ENCODE results near the gene GSTM5. TPM values are rescaled to one million over a fixed set of nuclear protein-coding genes. Genes with fewer than 3 reads are reported as not detected.

GSTM5 gene
- total RNA-seq, 2 experiments from 2014 or later: not detected

GRCh38 chr1:109719337-109719837, 7.3 kb downstream of the GSTM5 start:
- no TSS peak for BruUV-seq (replicated peaks)
- Histone ChIP-seq H3K27ac (ENCODE audit: low read depth, low read length, poor library complexity, severe bottlenecking) (no peak overlapping the region), H3K4me3 (ENCODE audit: low read depth, low read length, poor library complexity, severe bottlenecking) (no peak overlapping the region), H3K9me2 (ENCODE audit: insufficient read depth, low read length) (no peaks in the 10 kb centered on the region), H4K20me1 (ENCODE audit: insufficient read depth, low read length) (no peaks in the 10 kb centered on the region), H3K36me3 (ENCODE audit: insufficient read depth, low read length) (no peaks in the 10 kb centered on the region), H2AFZ (ENCODE audit: low read length) (no peak overlapping the region), H3K79me2 (ENCODE audit: insufficient read depth, low read depth, low read length) (no peaks in the 10 kb centered on the region), H3K4me2 (ENCODE audit: low read length) (no peak overlapping the region), H3K4me1 (ENCODE audit: insufficient read depth, low read length, poor library complexity, severe bottlenecking) (no peaks in the 10 kb centered on the region), H3K9me3 (ENCODE audit: low read length) (no peaks in the 10 kb centered on the region)
- intact Hi-C loops (cut with micrococcal nuclease; ENCODE audit: unreplicated experiment): no loop called here
- no peak for TF ChIP-seq EZH2phosphoT487 (IDR thresholded peaks at IDR 0.05; ENCODE audit: borderline replicate concordance, low read depth, low read length)
- TF ChIP-seq, protein P1, sequence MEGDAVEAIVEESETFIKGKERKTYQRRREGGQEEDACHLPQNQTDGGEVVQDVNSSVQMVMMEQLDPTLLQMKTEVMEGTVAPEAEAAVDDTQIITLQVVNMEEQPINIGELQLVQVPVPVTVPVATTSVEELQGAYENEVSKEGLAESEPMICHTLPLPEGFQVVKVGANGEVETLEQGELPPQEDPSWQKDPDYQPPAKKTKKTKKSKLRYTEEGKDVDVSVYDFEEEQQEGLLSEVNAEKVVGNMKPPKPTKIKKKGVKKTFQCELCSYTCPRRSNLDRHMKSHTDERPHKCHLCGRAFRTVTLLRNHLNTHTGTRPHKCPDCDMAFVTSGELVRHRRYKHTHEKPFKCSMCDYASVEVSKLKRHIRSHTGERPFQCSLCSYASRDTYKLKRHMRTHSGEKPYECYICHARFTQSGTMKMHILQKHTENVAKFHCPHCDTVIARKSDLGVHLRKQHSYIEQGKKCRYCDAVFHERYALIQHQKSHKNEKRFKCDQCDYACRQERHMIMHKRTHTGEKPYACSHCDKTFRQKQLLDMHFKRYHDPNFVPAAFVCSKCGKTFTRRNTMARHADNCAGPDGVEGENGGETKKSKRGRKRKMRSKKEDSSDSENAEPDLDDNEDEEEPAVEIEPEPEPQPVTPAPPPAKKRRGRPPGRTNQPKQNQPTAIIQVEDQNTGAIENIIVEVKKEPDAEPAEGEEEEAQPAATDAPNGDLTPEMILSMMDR (conservative IDR thresholded peaks at IDR 0.05; ENCODE audit: low read length): no peak
- DNase-seq (ENCODE audit: low spot score): no peak
- CTCF ChIA-PET (ENCODE audit: unreplicated experiment): no interaction called here
- POLR2A ChIA-PET: no interaction called here

DNA sequence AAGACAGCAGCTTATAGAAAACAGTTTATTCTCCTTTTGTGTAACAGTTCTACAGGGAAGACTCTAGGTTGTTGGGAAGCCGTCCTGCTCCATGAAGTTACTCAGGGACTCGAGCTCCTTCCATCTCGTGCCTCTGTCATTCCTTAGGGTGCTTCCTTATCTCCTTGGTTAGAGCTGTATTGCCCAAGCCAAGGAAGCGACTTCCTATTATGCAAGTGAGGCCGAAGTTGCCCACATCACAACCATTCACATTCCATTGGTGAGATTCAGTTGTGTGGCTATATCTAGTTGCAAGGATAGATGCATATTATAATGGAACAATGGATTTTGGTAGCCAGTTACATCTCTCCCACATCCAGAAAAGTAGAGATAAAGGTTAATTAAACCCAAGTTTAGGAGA, 9.0 kb downstream of the GSTM5 start:
- H3K79me2 ChIP-seq (ENCODE audit: insufficient read depth, low read depth, low read length): no peaks in the 10 kb centered on the region
- POLR2A ChIA-PET: no interaction called here
- no peak overlapping the region for H2AFZ ChIP-seq (ENCODE audit: low read length)
- no peaks in the 10 kb centered on the region for H3K36me3 ChIP-seq (ENCODE audit: insufficient read depth, low read length)
- H3K9me2 ChIP-seq (ENCODE audit: insufficient read depth, low read length): no peaks in the 10 kb centered on the region
- H3K4me2 ChIP-seq (ENCODE audit: low read length): no peak overlapping the region
- no peak for DNase-seq (ENCODE audit: low spot score)
- no peaks in the 10 kb centered on the region for H4K20me1 ChIP-seq (ENCODE audit: insufficient read depth, low read length)
- intact Hi-C loops (cut with micrococcal nuclease; ENCODE audit: unreplicated experiment): no loop called here
- H3K27ac ChIP-seq (ENCODE audit: low read depth, low read length, poor library complexity, severe bottlenecking): no peak overlapping the region
- no TSS peak for BruUV-seq (replicated peaks)
- H3K4me3 ChIP-seq (ENCODE audit: low read depth, low read length, poor library complexity, severe bottlenecking): no peak overlapping the region
- CTCF ChIA-PET (ENCODE audit: unreplicated experiment): no interaction called here
- TF ChIP-seq, protein P1 (conservative IDR thresholded peaks at IDR 0.05; ENCODE audit: low read length): no peak
- TF ChIP-seq EZH2phosphoT487 (IDR thresholded peaks at IDR 0.05; ENCODE audit: borderline replicate concordance, low read depth, low read length): no peak
- H3K4me1 ChIP-seq (ENCODE audit: insufficient read depth, low read length, poor library complexity, severe bottlenecking): no peaks in the 10 kb centered on the region
- no peaks in the 10 kb centered on the region for H3K9me3 ChIP-seq (ENCODE audit: low read length)

DNA sequence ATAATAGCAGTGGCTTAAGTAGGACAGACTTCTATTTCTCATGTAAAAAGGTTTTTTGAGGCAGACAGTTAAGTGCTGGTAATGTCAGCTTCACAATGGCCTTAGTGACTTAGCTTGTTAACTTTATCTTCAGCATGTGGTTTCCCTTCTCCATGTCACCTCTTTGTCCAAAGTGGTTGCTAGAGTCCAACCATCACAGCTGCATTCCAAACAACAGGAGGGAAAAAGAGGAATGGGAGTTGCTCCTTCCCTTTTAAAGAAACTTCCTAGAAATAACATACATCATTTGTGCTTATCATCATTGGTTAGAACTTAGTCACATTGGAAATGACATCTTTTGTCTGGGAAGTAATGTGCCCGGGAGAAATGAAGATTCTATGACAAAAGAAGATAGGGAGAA, 9.9 kb downstream of the GSTM5 start:
- intact Hi-C loops (cut with micrococcal nuclease; ENCODE audit: unreplicated experiment): no loop called here
- no peaks in the 10 kb centered on the region for H3K4me1 ChIP-seq (ENCODE audit: insufficient read depth, low read length, poor library complexity, severe bottlenecking)
- POLR2A ChIA-PET: no interaction called here
- BruUV-seq (replicated peaks): no TSS peak
- DNase-seq (ENCODE audit: low spot score): no peak
- no peaks in the 10 kb centered on the region for H3K9me3 ChIP-seq (ENCODE audit: low read length)
- H3K79me2 ChIP-seq (ENCODE audit: insufficient read depth, low read depth, low read length): no peaks in the 10 kb centered on the region
- no peak overlapping the region for H3K27ac ChIP-seq (ENCODE audit: low read depth, low read length, poor library complexity, severe bottlenecking)
- no peak overlapping the region for H2AFZ ChIP-seq (ENCODE audit: low read length)
- H3K4me3 ChIP-seq (ENCODE audit: low read depth, low read length, poor library complexity, severe bottlenecking): no peak overlapping the region
- H3K36me3 ChIP-seq (ENCODE audit: insufficient read depth, low read length): no peaks in the 10 kb centered on the region
- H3K4me2 ChIP-seq (ENCODE audit: low read length): no peak overlapping the region
- H3K9me2 ChIP-seq (ENCODE audit: insufficient read depth, low read length): no peaks in the 10 kb centered on the region
- CTCF ChIA-PET (ENCODE audit: unreplicated experiment): no interaction called here
- no peaks in the 10 kb centered on the region for H4K20me1 ChIP-seq (ENCODE audit: insufficient read depth, low read length)
- TF ChIP-seq, protein P1 (conservative IDR thresholded peaks at IDR 0.05; ENCODE audit: low read length): no peak
- no peak for TF ChIP-seq EZH2phosphoT487 (IDR thresholded peaks at IDR 0.05; ENCODE audit: borderline replicate concordance, low read depth, low read length)

Data from OCI-LY7 (cell line).